Adrenal gland (tissue), 19 donors: Measurements from ENCODE around the gene CDH9. TPM values are rescaled to one million over a fixed set of nuclear protein-coding genes. Genes with fewer than 3 reads are reported as not detected.

ENCODE experiments used
- DNase-seq, 7 donors: peaks; one replicate each; pipeline ENCODE4 v3.0.0-alpha.2; 2019 to 2020
- H3K27ac ChIP-seq, 5 donors: fragments of 200-600 bp; sonication (generic) in 4 of 5; 1 replicate in 3 of 5; 2 replicates in 2 of 5; pipeline versions ENCODE4 v1.5.1 to v1.8.0; 2016 to 2020; ENCODE audit warnings: mild to moderate bottlenecking in 1 of 5
- H3K27me3 ChIP-seq: fragments of 200-600 bp; 2 replicates; pipeline ENCODE4 v1.8.0; 2021
- H3K36me3 ChIP-seq, 2 donors: fragments of 200-600 bp; replicated peaks in 1 of 2; 1 replicate in 1 of 2; 2 replicates in 1 of 2; pipeline versions ENCODE4 v1.5.1 to v1.8.0; 2018 to 2022
- H3K4me1 ChIP-seq, 2 donors: fragments of 200-600 bp; replicated peaks in 1 of 2; 1 replicate in 1 of 2; 2 replicates in 1 of 2; pipeline versions ENCODE4 v1.5.1 to v1.8.0; 2018 to 2021
- H3K4me3 ChIP-seq, 4 donors: fragments of 200-600 bp; sonication (generic) in 3 of 4; one replicate each; pipeline ENCODE4 v1.5.1; 2016 to 2018
- H3K9me3 ChIP-seq, 3 donors: fragments of 200-600 bp; sonication (generic) in 1 of 3; replicated peaks in 1 of 3; 1 replicate in 2 of 3; 2 replicates in 1 of 3; pipeline versions ENCODE4 v1.5.1 to v1.8.0; 2016 to 2021
- POLR2A ChIP-seq, 2 donors: fragments of 450-650 bp; IDR thresholded peaks; one replicate each; pipeline ENCODE4 v1.6.1; 2017; ENCODE audit warnings: antibody characterized with exemption in 2 of 2, mild to moderate bottlenecking in 2 of 2, moderate library complexity in 1 of 2
- WGBS, 4 donors: extraction: QIAGEN DNeasy Blood & Tissue Kit in 2 of 4; methylation state at CpG; one replicate each; pipeline versions ENCODE4 v1.1.5 to v1.1.7; 2013 to 2017; 5-methylcytosine and 5-hydroxymethylcytosine counted together
- intact Hi-C, 2 donors: fragments of 100-400 bp; cut with DNase I; formaldehyde crosslinking; loops; one replicate each; pipeline versions ENCODE4 v1.14.1 to v1.15.0; 2022 to 2023
- long read RNA-seq, 10 donors: library from polyadenylated mRNA in 3 of 10; unstranded in 2 of 10; stranded (forward) in 1 of 10; transcript quantifications; one replicate each; pipeline ENCODE4 v2.0.0 and lab custom pipeline, GENCODE V29; 2021 to 2026
- polyA plus RNA-seq, 3 donors: library from polyadenylated mRNA; stranded (reverse); fragments of 200-250 nt in 2 of 3; fragments of 350-450 nt in 1 of 3; fragmentation: Illumina TruSeq in 1 of 3; extraction: RNeasy Lipid Tissue Mini Kit (QIAGEN cat#74804) in 1 of 3; gene quantifications; one replicate each; pipeline ENCODE4 v1.2.3, GENCODE V29; 2013 to 2014
- total RNA-seq, 9 donors: library from RNA; depleted of rRNA in 4 of 9; stranded (reverse); fragments of >200 nt in 4 of 9; fragments of 120-200 nt in 1 of 9; fragmentation: NEBNext Ultra II Directional in 1 of 9; extraction: Animal tissue kit (Norgen Biotek cat#: 25700) in 1 of 9; gene quantifications; one replicate each; pipeline versions ENCODE4 v1.1.0 to v1.2.4, GENCODE V29; 2013 to 2023
- TF ChIP-seq, protein P1 (sequence below), 6 experiments: fragments of 450-650 bp in 4 of 6; fragments of 200-600 bp in 2 of 6; sonication (generic) in 1 of 6; IDR thresholded peaks; 1 replicate in 5 of 6; 2 replicates in 1 of 6; pipeline versions ENCODE4 v1.5.1 to v1.8.0; 2016 to 2021; ENCODE audit warnings: antibody characterized with exemption in 6 of 6, mild to moderate bottlenecking in 2 of 6, moderate library complexity in 1 of 6
- donor health status: healthy with polysubstance abuse.
- donor health status: Bipolar disorder and iron deficiency.
- donor health status: DM: yes; HTN: yes; CAD: no.
- donor health status: DM: no; HTN: no; CAD: no.
- donor health status: DM: no; HTN: no; CAD: no.
- donor health status: DM: yes; HTN: yes; CAD: no.

Gene CDH9, protein sequence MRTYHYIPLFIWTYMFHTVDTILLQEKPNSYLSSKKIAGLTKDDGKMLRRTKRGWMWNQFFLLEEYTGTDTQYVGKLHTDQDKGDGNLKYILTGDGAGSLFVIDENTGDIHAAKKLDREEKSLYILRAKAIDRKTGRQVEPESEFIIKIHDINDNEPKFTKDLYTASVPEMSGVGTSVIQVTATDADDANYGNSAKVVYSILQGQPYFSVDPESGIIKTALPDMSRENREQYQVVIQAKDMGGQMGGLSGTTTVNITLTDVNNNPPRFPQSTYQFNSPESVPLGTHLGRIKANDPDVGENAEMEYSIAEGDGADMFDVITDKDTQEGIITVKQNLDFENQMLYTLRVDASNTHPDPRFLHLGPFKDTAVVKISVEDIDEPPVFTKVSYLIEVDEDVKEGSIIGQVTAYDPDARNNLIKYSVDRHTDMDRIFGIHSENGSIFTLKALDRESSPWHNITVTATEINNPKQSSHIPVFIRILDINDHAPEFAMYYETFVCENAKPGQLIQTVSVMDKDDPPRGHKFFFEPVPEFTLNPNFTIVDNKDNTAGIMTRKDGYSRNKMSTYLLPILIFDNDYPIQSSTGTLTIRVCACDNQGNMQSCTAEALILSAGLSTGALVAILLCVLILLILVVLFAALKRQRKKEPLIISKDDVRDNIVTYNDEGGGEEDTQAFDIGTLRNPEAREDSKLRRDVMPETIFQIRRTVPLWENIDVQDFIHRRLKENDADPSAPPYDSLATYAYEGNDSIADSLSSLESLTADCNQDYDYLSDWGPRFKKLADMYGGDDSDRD
- 1 to 10 TPM in 1 of 9 donors, under 1 TPM in 1, not detected in 7; 0.41 to 1.3 TPM for total RNA-seq
- under 1 TPM; 0.13 to 0.16 (median 0.15) TPM for polyA plus RNA-seq
- long read RNA-seq, donor 1: 0 reads
- long read RNA-seq, donor 2: 0 reads
- long read RNA-seq, donor 3: 0 reads
- long read RNA-seq, donor 4: 0 reads
- long read RNA-seq, donor 5: 0 reads
- long read RNA-seq, donor 6: 0 reads
- long read RNA-seq, donor 7: 0 reads
- long read RNA-seq, donor 8: 0 reads
- long read RNA-seq, donor 9: 0 reads
- long read RNA-seq, donor 10: 0 reads

DNA sequence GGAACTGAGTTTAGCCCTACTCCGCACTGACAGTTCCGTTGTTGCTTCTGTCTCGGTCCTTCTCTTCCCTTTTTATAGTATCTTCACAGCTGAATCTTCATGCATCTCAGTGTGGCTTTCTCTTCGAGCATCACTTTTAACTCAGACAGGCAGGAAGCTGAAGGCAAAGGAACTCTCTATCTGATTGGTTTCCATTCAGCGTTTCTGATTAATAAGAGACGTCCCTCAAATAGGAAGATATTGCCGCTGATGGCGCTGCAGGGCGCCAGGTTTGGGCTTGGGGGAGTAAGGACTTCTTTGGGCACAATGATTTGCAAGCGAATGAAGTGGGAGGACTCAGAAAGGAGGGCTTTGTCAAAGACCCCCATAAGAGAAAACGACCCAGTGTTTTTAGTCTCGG, at the start of gene CDH9:
Gene CDH9 (minus strand): TSS at position 111 of the 400 bp plus-strand sequence. CDS start 50,253 bp downstream, outside the sequence.
- TF ChIP-seq, protein P1, sequence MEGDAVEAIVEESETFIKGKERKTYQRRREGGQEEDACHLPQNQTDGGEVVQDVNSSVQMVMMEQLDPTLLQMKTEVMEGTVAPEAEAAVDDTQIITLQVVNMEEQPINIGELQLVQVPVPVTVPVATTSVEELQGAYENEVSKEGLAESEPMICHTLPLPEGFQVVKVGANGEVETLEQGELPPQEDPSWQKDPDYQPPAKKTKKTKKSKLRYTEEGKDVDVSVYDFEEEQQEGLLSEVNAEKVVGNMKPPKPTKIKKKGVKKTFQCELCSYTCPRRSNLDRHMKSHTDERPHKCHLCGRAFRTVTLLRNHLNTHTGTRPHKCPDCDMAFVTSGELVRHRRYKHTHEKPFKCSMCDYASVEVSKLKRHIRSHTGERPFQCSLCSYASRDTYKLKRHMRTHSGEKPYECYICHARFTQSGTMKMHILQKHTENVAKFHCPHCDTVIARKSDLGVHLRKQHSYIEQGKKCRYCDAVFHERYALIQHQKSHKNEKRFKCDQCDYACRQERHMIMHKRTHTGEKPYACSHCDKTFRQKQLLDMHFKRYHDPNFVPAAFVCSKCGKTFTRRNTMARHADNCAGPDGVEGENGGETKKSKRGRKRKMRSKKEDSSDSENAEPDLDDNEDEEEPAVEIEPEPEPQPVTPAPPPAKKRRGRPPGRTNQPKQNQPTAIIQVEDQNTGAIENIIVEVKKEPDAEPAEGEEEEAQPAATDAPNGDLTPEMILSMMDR (IDR thresholded peaks at IDR 0.05): no peak
- no peak for TF ChIP-seq POLR2A (IDR thresholded peaks at IDR 0.05)
- H3K4me1 ChIP-seq: no peaks in the 10 kb centered on the region
- intact Hi-C loops: no loop called here
- no peaks in the 10 kb centered on the region for H3K36me3 ChIP-seq
- no peaks in the 10 kb centered on the region for H3K9me3 ChIP-seq
- no peak within 1 kb of the TSS for H3K27ac ChIP-seq
- H3K4me3 ChIP-seq: no peak within 1 kb of the TSS
- no peaks in the 10 kb centered on the region for H3K27me3 ChIP-seq
- DNase-seq: no peak
- 18 to 21% (median 20%) methylated on average over 12 of the region's 12 CpGs for WGBS, 4 donors

DNA sequence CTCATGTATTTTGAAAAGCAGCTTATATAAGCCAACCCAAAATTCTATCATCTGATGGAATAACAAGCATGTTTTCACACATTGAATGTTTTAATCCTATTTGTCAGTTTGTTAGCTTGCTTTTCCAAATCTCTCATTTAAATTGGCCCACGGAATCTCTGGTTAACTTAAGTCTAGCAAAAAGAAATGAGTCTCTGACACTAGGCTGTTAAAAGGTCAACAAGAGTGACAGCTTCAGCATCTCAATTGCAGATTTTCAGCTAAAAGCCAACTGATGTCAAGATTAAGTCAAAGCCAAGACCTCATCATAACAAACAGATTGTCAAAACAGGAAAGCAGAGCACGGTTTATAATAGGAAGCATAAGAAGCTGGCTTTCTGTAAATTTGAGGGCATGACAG, 49.4 kb upstream of the CDH9 start:
- TF ChIP-seq POLR2A (IDR thresholded peaks at IDR 0.05): no peak
- TF ChIP-seq, protein P1 (IDR thresholded peaks at IDR 0.05): no peak
- Histone ChIP-seq H3K9me3 (no peaks in the 10 kb centered on the region), H3K27me3 (no peaks in the 10 kb centered on the region), H3K36me3 (no peaks in the 10 kb centered on the region), H3K27ac (no peak overlapping the region), H3K4me3 (no peak overlapping the region), H3K4me1 (no peaks in the 10 kb centered on the region)
- no peak for DNase-seq
- intact Hi-C loops: no loop called here
- 17 to 32% (median 25%) methylated on average over 2 of the region's 2 CpGs for WGBS, 4 donors

DNA sequence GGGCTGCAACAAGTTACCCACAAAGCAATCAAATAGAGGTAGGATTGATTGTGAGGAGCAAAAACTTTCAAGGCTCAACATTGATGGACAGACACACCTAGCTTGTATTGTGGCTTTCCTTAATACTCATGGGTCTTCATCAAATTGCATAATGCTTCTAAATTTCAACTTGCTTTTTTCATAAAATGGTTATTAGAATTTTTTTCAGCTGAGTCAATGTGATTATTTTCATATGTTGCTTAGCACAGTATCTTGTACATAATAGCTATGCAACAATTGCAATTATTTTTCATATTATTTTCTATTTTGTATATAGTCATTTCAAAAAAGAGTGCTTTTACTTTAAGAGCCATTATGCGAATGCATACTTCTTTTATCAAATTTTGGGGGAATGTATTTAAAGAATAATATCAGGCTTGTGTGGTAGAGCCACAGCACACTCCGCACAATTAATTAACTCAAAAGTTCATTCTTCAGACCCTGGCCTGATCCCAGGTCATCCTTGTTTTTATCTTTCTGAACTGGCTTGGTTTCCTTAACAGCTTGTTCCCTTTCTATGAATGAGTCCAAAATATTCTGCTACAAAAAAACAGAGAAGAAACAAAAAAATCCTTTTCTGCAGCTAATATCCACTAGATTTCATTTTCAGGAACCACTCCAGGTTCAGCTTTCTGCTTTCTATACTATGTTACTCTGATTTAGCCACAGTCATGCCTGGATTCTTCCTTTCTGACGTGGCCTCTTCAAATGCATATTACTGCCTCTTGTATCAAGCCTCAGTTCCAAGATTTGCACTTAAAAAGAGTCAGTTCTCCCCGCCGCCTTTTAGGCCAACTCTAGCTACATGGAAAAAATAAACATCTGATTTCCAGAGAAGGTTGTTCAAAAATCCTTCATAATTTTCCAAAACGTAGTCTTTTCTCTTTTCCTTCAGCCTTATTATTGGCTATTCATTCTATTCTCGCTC, 45.3 kb upstream of the CDH9 start:
- H3K4me3 ChIP-seq: no peak overlapping the region
- no peaks in the 10 kb centered on the region for H3K4me1 ChIP-seq
- no peak overlapping the region for H3K27ac ChIP-seq
- no peaks in the 10 kb centered on the region for H3K9me3 ChIP-seq
- no peaks in the 10 kb centered on the region for H3K36me3 ChIP-seq
- no peak for DNase-seq
- intact Hi-C loops: no loop called here
- H3K27me3 ChIP-seq: no peaks in the 10 kb centered on the region
- 56 to 70% (median 66%) methylated on average over 7 of the region's 7 CpGs for WGBS, 4 donors
- no peak for TF ChIP-seq POLR2A (IDR thresholded peaks at IDR 0.05)
- TF ChIP-seq, protein P1 (IDR thresholded peaks at IDR 0.05): no peak
